Measurements from ENCODE around the gene AKR1E2. TPM values are rescaled to one million over a fixed set of nuclear protein-coding genes. Genes with fewer than 3 reads are reported as not detected.

The AKR1E2 gene
- total RNA-seq, 5 donors from 2014 or later (not counting 1 experiment from before 2014, with no cell fraction given): 3.7 to 24.5 (median 10.8) TPM

GRCh38 chr10:4819067-4819466, 6.9 kb upstream of the AKR1E2 start:
- no peak overlapping the region for H3K27ac ChIP-seq (ENCODE audit: low read length)
- H3K4me1 ChIP-seq (ENCODE audit: control insufficient read depth in 1 of 2, extremely low read depth in 1 of 2, insufficient read depth in 2 of 2, low read length in 2 of 2): peaks cover 0 to 4% of the 10 kb centered on the region in 2 experiments
- H3K27me3 Mint-ChIP-seq: peaks cover 9 to 27% of the 10 kb centered on the region in 2 donors
- no peaks in the 10 kb centered on the region for H3K36me3 ChIP-seq (ENCODE audit: control insufficient read depth in 2 of 2, extremely low read depth in 1 of 2, insufficient read depth in 1 of 2, low read length in 1 of 2)
- no peaks in the 10 kb centered on the region for H3K9me3 ChIP-seq
- H3K27me3 ChIP-seq (replicated peaks in 1 of 2; ENCODE audit: control insufficient read depth in 2 of 2, extremely low read depth in 1 of 2, insufficient read depth in 2 of 2, low read length in 1 of 2): peaks cover 0 to 4% of the 10 kb centered on the region in 2 experiments
- no peaks in the 10 kb centered on the region for H3K4me1 Mint-ChIP-seq
- WGBS (ENCODE audit: insufficient coverage): no CpG with 5 or more reads among the region's 2 CpGs
- H3K4me3 ChIP-seq (ENCODE audit: control insufficient read depth in 1 of 2, extremely low read depth in 1 of 2, low read length in 1 of 2): no peak overlapping the region
- no peaks in the 10 kb centered on the region for H3K9me3 Mint-ChIP-seq
- ATAC-seq (replicated peaks in 1 of 4) (no peak), DNase-seq (no peak)
- POLR2A ChIA-PET: no interaction called here
- CTCF ChIA-PET: interaction anchor here in 1 of 2 donors (0.8 kb wide), 1 partner anchor 464 kb away, joined by 4 read pairs; no protein-coding TSS in a partner anchor
- H3K4me3 Mint-ChIP-seq: no peak overlapping the region
- no peaks in the 10 kb centered on the region for H3K36me3 Mint-ChIP-seq
- no peak overlapping the region for H3K27ac Mint-ChIP-seq

- Mint-ChIP-seq H3K27ac (no peak overlapping the region), H3K4me1 (no peaks in the 10 kb centered on the region), H3K27me3 (peaks cover 10 to 32% of the 10 kb centered on the region in 2 donors), H3K9me3 (no peaks in the 10 kb centered on the region), H3K4me3 (no peak overlapping the region), H3K36me3 (no peaks in the 10 kb centered on the region)
- Histone ChIP-seq H3K4me1 (ENCODE audit: control insufficient read depth in 1 of 2, extremely low read depth in 1 of 2, insufficient read depth in 2 of 2, low read length in 2 of 2) (peaks cover 0 to 4% of the 10 kb centered on the region in 2 experiments), H3K36me3 (ENCODE audit: control insufficient read depth in 2 of 2, extremely low read depth in 1 of 2, insufficient read depth in 1 of 2, low read length in 1 of 2) (no peaks in the 10 kb centered on the region), H3K27ac (ENCODE audit: low read length) (no peak overlapping the region), H3K4me3 (ENCODE audit: control insufficient read depth in 1 of 2, extremely low read depth in 1 of 2, low read length in 1 of 2) (no peak overlapping the region), H3K27me3 (replicated peaks in 1 of 2; ENCODE audit: control insufficient read depth in 2 of 2, extremely low read depth in 1 of 2, insufficient read depth in 2 of 2, low read length in 1 of 2) (peaks cover 0 to 6% of the 10 kb centered on the region in 2 experiments), H3K9me3 (no peaks in the 10 kb centered on the region)
- DNase-seq (no peak), ATAC-seq (replicated peaks in 1 of 4) (no peak)
- CTCF ChIA-PET: no interaction called here
- POLR2A ChIA-PET: no interaction called here
- 41% methylated on average over 4 of the region's 7 CpGs for WGBS (ENCODE audit: insufficient coverage)
Observed at GRCh38 chr10:4819707-4820106, 6.3 kb upstream of the AKR1E2 start.

GRCh38 chr10:4820804-4821401, 5.1 kb upstream of the AKR1E2 start:
- H3K4me1 Mint-ChIP-seq: peaks cover 2 to 4% (median 3%) of the 10 kb centered on the region in 3 donors
- H3K4me3 Mint-ChIP-seq: no peak overlapping the region
- no peak for ATAC-seq (replicated peaks in 1 of 4)
- H3K4me1 ChIP-seq (ENCODE audit: control insufficient read depth in 1 of 2, extremely low read depth in 1 of 2, insufficient read depth in 2 of 2, low read length in 2 of 2): peaks cover 2 to 7% of the 10 kb centered on the region in 2 experiments
- H3K36me3 ChIP-seq (ENCODE audit: control insufficient read depth in 2 of 2, extremely low read depth in 1 of 2, insufficient read depth in 1 of 2, low read length in 1 of 2): no peaks in the 10 kb centered on the region
- CTCF ChIA-PET: no interaction called here
- no peak for DNase-seq
- peaks cover 0 to 18% of the 10 kb centered on the region in 2 experiments for H3K27me3 ChIP-seq (replicated peaks in 1 of 2; ENCODE audit: control insufficient read depth in 2 of 2, extremely low read depth in 1 of 2, insufficient read depth in 2 of 2, low read length in 1 of 2)
- no peak overlapping the region for H3K27ac Mint-ChIP-seq
- H3K4me3 ChIP-seq (ENCODE audit: control insufficient read depth in 1 of 2, extremely low read depth in 1 of 2, low read length in 1 of 2): no peak overlapping the region
- 69% methylated on average over 6 of the region's 8 CpGs for WGBS (ENCODE audit: insufficient coverage)
- no peaks in the 10 kb centered on the region for H3K9me3 Mint-ChIP-seq
- peaks cover 14 to 40% of the 10 kb centered on the region in 2 donors for H3K27me3 Mint-ChIP-seq
- no peaks in the 10 kb centered on the region for H3K36me3 Mint-ChIP-seq
- H3K27ac ChIP-seq (ENCODE audit: low read length): no peak overlapping the region
- POLR2A ChIA-PET: no interaction called here
- H3K9me3 ChIP-seq: no peaks in the 10 kb centered on the region

GRCh38 chr10:4822208-4822607, 3.8 kb upstream of the AKR1E2 start:
- H3K36me3 Mint-ChIP-seq: no peaks in the 10 kb centered on the region
- no peak overlapping the region for H3K27ac ChIP-seq (ENCODE audit: low read length)
- WGBS (ENCODE audit: insufficient coverage): no CpG with 5 or more reads among the region's 5 CpGs
- H3K27me3 Mint-ChIP-seq: peaks cover 14 to 47% of the 10 kb centered on the region in 2 donors
- DNase-seq (no peak), ATAC-seq (replicated peaks in 1 of 4) (no peak)
- CTCF ChIA-PET: interaction anchor here (0.5 to 0.7 kb wide), 2 partner anchors 9 to 815 kb away, joined by 3 to 5 read pairs; no protein-coding TSS in a partner anchor
- H3K9me3 ChIP-seq: no peaks in the 10 kb centered on the region
- peaks cover 0 to 24% of the 10 kb centered on the region in 2 experiments for H3K27me3 ChIP-seq (replicated peaks in 1 of 2; ENCODE audit: control insufficient read depth in 2 of 2, extremely low read depth in 1 of 2, insufficient read depth in 2 of 2, low read length in 1 of 2)
- H3K9me3 Mint-ChIP-seq: no peaks in the 10 kb centered on the region
- peaks cover 9 to 14% (median 10%) of the 10 kb centered on the region in 3 donors for H3K4me1 Mint-ChIP-seq
- peaks cover 3 to 15% of the 10 kb centered on the region in 2 experiments for H3K4me1 ChIP-seq (ENCODE audit: control insufficient read depth in 1 of 2, extremely low read depth in 1 of 2, insufficient read depth in 2 of 2, low read length in 2 of 2)
- no peak overlapping the region for H3K27ac Mint-ChIP-seq
- H3K4me3 ChIP-seq (ENCODE audit: control insufficient read depth in 1 of 2, extremely low read depth in 1 of 2, low read length in 1 of 2): no peak overlapping the region
- H3K4me3 Mint-ChIP-seq: no peak overlapping the region
- no peaks in the 10 kb centered on the region for H3K36me3 ChIP-seq (ENCODE audit: control insufficient read depth in 2 of 2, extremely low read depth in 1 of 2, insufficient read depth in 1 of 2, low read length in 1 of 2)
- POLR2A ChIA-PET: no interaction called here

GRCh38 chr10:4824791-4825310, 1.2 kb upstream of the AKR1E2 start:
- Mint-ChIP-seq H3K4me3 (peak overlapping the region in 1 of 3 donors; percentile 42), H3K36me3 (no peaks in the 10 kb centered on the region), H3K27ac (no peak overlapping the region), H3K4me1 (peaks cover 12 to 33% (median 14%) of the 10 kb centered on the region in 3 donors), H3K9me3 (no peaks in the 10 kb centered on the region), H3K27me3 (peaks cover 11 to 58% of the 10 kb centered on the region in 2 donors)
- 96% methylated on average over 3 of the region's 5 CpGs for WGBS (ENCODE audit: insufficient coverage)
- ChIA-PET CTCF (interaction anchor here in 1 of 2 donors (1.9 kb wide), 1 partner anchor 9 kb away, joined by 10 read pairs; no protein-coding TSS in a partner anchor), POLR2A (no interaction called here)
- Histone ChIP-seq H3K36me3 (ENCODE audit: control insufficient read depth in 2 of 2, extremely low read depth in 1 of 2, insufficient read depth in 1 of 2, low read length in 1 of 2) (no peaks in the 10 kb centered on the region), H3K27me3 (replicated peaks in 1 of 2; ENCODE audit: control insufficient read depth in 2 of 2, extremely low read depth in 1 of 2, insufficient read depth in 2 of 2, low read length in 1 of 2) (peaks cover 0 to 26% of the 10 kb centered on the region in 2 experiments), H3K27ac (ENCODE audit: low read length) (no peak overlapping the region), H3K4me3 (ENCODE audit: control insufficient read depth in 1 of 2, extremely low read depth in 1 of 2, low read length in 1 of 2) (no peak overlapping the region), H3K9me3 (no peaks in the 10 kb centered on the region), H3K4me1 (ENCODE audit: control insufficient read depth in 1 of 2, extremely low read depth in 1 of 2, insufficient read depth in 2 of 2, low read length in 2 of 2) (peaks cover 4 to 15% of the 10 kb centered on the region in 2 experiments)
- no peak for ATAC-seq (replicated peaks in 1 of 4)
- no peak for DNase-seq

GRCh38 chr10:4825456-4825867, 545 bp upstream of the AKR1E2 start:
- DNase-seq (no peak), ATAC-seq (replicated peaks in 1 of 4) (no peak)
- CTCF ChIA-PET: interaction anchor here (0.6 to 1.9 kb wide), 3 partner anchors 9 to 25 kb away, joined by 3 to 10 read pairs (median 4); no protein-coding TSS in a partner anchor
- Histone ChIP-seq H3K4me1 (ENCODE audit: control insufficient read depth in 1 of 2, extremely low read depth in 1 of 2, insufficient read depth in 2 of 2, low read length in 2 of 2) (peaks cover 4 to 15% of the 10 kb centered on the region in 2 experiments), H3K27me3 (replicated peaks in 1 of 2; ENCODE audit: control insufficient read depth in 2 of 2, extremely low read depth in 1 of 2, insufficient read depth in 2 of 2, low read length in 1 of 2) (peaks cover 0 to 26% of the 10 kb centered on the region in 2 experiments), H3K4me3 (ENCODE audit: control insufficient read depth in 1 of 2, extremely low read depth in 1 of 2, low read length in 1 of 2) (peak overlapping the region in 1 of 2 donors; percentile 49), H3K9me3 (no peaks in the 10 kb centered on the region), H3K36me3 (ENCODE audit: control insufficient read depth in 2 of 2, extremely low read depth in 1 of 2, insufficient read depth in 1 of 2, low read length in 1 of 2) (no peaks in the 10 kb centered on the region), H3K27ac (ENCODE audit: low read length) (peak overlapping the region; percentile 28)
- H3K27ac Mint-ChIP-seq: peak overlapping the region; percentile 56 to 66
- H3K36me3 Mint-ChIP-seq: no peaks in the 10 kb centered on the region
- H3K27me3 Mint-ChIP-seq: peaks cover 10 to 59% of the 10 kb centered on the region in 2 donors
- H3K4me1 Mint-ChIP-seq: peaks cover 12 to 38% (median 15%) of the 10 kb centered on the region in 3 donors
- peak overlapping the region; percentile 73 to 76 (median 73) for H3K4me3 Mint-ChIP-seq
- POLR2A ChIA-PET: no interaction called here
- WGBS (ENCODE audit: insufficient coverage): 96% methylated on average over 14 of the region's 16 CpGs
- H3K9me3 Mint-ChIP-seq: no peaks in the 10 kb centered on the region

Measured in T-cell (primary cell).